ENCODE results near the gene RNF214.
A peak's percentile ranks its signal among the peaks of the same experiment; 100 is the strongest.

Gene RNF214

DNA sequence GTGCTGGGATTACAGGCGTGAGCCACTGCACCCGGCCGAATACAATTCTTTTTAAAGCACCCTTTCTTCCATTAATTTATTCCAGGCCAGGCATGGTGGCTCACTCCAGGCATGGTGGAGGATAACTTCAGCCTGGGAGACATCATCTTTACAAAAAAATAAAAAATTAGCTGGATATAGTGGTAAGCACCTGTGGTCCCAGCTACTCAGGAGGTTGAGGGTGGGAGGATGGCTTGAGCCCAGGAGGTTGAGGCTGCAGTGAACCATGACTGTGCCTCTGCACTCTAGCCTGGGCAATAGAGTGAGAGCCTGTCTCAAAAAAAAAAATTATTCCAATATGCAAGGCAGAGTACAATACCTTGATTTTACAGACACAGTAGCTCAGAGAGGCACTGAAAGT, 21.9 kb upstream of the RNF214 start:
- Mint-ChIP-seq H3K9me3 (no peaks in the 10 kb centered on the region), H3K36me3 (ENCODE audit: insufficient read depth) (peaks cover 52% of the 10 kb centered on the region), H3K27me3 (no peaks in the 10 kb centered on the region), H3K4me1 (peaks cover 15% of the 10 kb centered on the region), H3K4me3 (no peak overlapping the region), H3K27ac (ENCODE audit: low read depth) (no peak overlapping the region)
- no peak for ATAC-seq (replicated peaks; ENCODE audit: extremely low read depth, poor library complexity, severe bottlenecking)
- no peak for DNase-seq (ENCODE audit: low spot score in 2 of 2)

- no peaks in the 10 kb centered on the region for H3K27me3 Mint-ChIP-seq
- no peak for DNase-seq (ENCODE audit: low spot score in 2 of 2)
- no peak overlapping the region for H3K27ac Mint-ChIP-seq (ENCODE audit: low read depth)
- ATAC-seq (replicated peaks; ENCODE audit: extremely low read depth, poor library complexity, severe bottlenecking), result no peak
- H3K4me1 Mint-ChIP-seq, result peaks cover 24% of the 10 kb centered on the region
- no peaks in the 10 kb centered on the region for H3K9me3 Mint-ChIP-seq
- no peak overlapping the region for H3K4me3 Mint-ChIP-seq
- H3K36me3 Mint-ChIP-seq (ENCODE audit: insufficient read depth), result peaks cover 72% of the 10 kb centered on the region
These were observed 19.6 kb upstream of the RNF214 start for GRCh38 chr11:117212697-117213355.

DNA sequence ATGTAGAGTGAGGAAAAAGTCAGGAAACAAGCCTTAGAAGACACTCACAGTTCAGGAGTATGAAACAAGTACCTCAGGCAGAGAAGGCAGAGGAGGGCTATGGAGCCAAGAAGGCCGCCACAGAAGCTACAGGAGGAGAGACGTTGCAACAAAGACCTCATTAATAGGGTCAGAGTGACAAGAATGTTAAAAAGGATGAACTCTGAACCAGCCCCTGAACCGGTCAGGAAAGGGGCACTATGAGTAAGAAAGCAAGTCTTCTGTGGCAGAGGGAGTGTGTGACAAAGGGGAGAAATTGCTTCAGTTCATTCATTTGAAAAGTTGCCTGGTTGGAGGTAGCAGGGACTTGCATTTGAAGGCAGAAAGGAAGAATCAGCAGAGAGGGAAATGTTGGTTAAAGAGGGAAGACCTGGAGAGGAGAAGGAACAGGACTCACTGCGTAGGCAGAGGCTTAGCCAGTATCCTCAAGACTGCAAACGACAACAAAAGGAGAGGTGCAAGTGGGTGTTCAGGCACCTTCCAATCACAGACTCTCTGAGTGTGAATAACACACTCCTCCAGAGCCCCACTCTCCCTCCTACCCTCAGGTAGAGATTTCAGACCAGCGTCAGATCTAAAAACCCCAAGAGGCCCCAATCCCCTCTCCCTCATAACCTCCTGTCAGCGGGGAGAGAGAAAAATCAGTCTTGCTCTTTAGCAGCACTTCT, 17.9 kb upstream of the RNF214 start:
- DNase-seq (ENCODE audit: low spot score in 2 of 2) (no peak), ATAC-seq (replicated peaks; ENCODE audit: extremely low read depth, poor library complexity, severe bottlenecking) (no peak)
- Mint-ChIP-seq H3K9me3 (no peaks in the 10 kb centered on the region), H3K4me3 (no peak overlapping the region), H3K27me3 (no peaks in the 10 kb centered on the region), H3K4me1 (peaks cover 31% of the 10 kb centered on the region), H3K27ac (ENCODE audit: low read depth) (no peak overlapping the region), H3K36me3 (ENCODE audit: insufficient read depth) (peaks cover 82% of the 10 kb centered on the region)

DNA sequence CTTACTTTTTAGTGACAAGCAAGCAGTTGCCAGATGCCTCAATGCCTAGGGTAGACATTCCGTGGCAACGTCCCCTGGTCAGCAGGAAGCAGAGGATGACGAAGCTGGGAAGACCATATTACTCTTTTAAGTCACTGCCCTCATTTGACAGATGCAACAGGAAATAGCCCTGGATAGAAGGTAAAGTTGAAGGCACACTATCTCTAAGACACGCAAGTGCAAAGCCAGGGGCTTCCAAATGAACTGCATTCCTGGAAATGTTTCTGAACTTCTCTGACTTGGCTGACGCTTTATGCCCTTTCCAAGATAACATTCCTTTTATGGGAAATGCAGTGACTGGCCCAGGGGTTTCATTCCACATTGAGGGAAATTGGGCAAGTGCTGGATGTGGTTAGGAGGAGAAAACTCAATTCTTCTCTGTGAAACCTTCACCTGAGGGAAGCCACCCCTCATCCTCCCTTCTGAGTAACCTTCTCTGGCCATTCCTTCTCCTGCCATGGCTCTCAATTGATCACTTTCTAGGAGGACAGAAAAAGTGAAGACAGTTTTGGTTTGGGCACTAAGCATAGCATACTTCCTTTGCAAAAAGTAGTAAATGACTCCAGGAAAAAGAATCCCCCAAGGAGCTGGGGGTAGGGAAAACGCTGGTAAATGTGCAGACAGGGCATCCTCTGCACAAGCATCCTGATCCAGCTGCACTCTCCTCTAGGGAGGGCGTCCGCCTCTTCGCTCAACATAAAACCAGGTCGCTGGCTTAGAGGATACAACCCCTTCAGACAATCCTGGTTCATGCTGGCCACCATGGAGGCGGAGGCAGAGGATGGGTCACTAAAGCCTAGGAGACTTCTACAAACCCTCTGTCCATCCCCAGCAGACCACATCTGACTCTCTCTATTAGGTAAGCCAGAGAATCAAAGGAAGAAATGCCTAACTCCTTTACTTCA, 15.1 kb upstream of the RNF214 start:
- H3K4me1 Mint-ChIP-seq, result peaks cover 36% of the 10 kb centered on the region
- no peaks in the 10 kb centered on the region for H3K9me3 Mint-ChIP-seq
- no peaks in the 10 kb centered on the region for H3K27me3 Mint-ChIP-seq
- no peak overlapping the region for H3K27ac Mint-ChIP-seq (ENCODE audit: low read depth)
- no peak overlapping the region for H3K4me3 Mint-ChIP-seq
- H3K36me3 Mint-ChIP-seq (ENCODE audit: insufficient read depth), result peaks cover 81% of the 10 kb centered on the region
- no peak for ATAC-seq (replicated peaks; ENCODE audit: extremely low read depth, poor library complexity, severe bottlenecking)
- no peak for DNase-seq (ENCODE audit: low spot score in 2 of 2)

DNA sequence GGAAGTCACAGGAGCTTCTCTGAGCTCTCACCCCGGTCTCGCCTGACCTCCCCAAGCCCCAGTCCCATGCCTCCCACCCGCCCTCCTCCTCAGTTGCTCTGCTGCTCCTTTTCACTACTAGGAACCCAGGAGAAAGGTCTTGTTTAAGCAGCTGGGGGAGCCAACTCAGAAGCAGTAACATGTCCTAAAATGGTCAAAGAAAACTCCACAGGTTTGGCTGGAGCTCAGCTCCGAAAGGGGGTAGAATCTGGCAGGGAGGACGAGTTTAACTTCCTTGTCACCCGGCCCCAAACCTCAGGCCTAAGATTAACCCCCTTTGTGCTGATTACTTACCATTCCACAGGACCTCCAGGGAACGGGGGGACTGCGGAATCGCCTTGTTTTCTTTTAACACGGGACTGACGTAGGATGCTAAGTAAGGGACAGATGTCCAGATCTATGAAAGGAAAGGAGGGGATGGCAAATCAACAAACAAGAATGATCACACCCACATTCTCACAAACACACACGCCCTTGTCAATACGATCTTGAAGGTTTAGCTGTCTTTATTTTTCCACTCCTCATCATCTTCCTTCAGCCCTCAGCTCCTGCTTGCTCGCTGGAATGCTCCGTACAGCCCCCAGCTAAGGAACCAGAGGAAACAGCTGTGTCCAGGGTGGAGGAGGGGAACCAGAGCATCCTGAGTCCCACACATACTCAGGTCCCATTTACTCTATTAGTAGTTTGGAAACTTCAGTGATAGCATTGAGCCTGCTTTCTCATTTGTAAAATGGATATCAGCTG, 14.1 kb upstream of the RNF214 start:
- DNase-seq (ENCODE audit: low spot score in 2 of 2) (no peak), ATAC-seq (replicated peaks; ENCODE audit: extremely low read depth, poor library complexity, severe bottlenecking) (no peak)
- H3K36me3 Mint-ChIP-seq (ENCODE audit: insufficient read depth), result peaks cover 78% of the 10 kb centered on the region
- peaks cover 37% of the 10 kb centered on the region for H3K4me1 Mint-ChIP-seq
- H3K9me3 Mint-ChIP-seq, result no peaks in the 10 kb centered on the region
- H3K27me3 Mint-ChIP-seq, result no peaks in the 10 kb centered on the region
- H3K27ac Mint-ChIP-seq (ENCODE audit: low read depth), result peak overlapping the region; percentile 44
- no peak overlapping the region for H3K4me3 Mint-ChIP-seq

- H3K9me3 Mint-ChIP-seq, result no peaks in the 10 kb centered on the region
These were observed 13.5 kb upstream of the RNF214 start for GRCh38 chr11:117219001-117219400.

GRCh38 chr11:117219455-117219854, 13.0 kb upstream of the RNF214 start:
- H3K36me3 Mint-ChIP-seq (ENCODE audit: insufficient read depth), result peaks cover 71% of the 10 kb centered on the region

More at GRCh38 chr11:117219001-117219400, 13.5 kb upstream of the RNF214 start:
- Mint-ChIP-seq H3K27ac (ENCODE audit: low read depth) (peak overlapping the region; percentile 48), H3K4me1 (peaks cover 37% of the 10 kb centered on the region), H3K27me3 (no peaks in the 10 kb centered on the region), H3K36me3 (ENCODE audit: insufficient read depth) (peaks cover 72% of the 10 kb centered on the region), H3K4me3 (no peak overlapping the region)
- ATAC-seq (replicated peaks; ENCODE audit: extremely low read depth, poor library complexity, severe bottlenecking) (no peak), DNase-seq (ENCODE audit: low spot score in 2 of 2) (no peak)

GRCh38 chr11:117219995-117220394, 12.5 kb upstream of the RNF214 start:
- DNase-seq (ENCODE audit: low spot score in 2 of 2) (no peak), ATAC-seq (replicated peaks; ENCODE audit: extremely low read depth, poor library complexity, severe bottlenecking) (no peak)
- Mint-ChIP-seq H3K4me3 (no peak overlapping the region), H3K4me1 (peaks cover 33% of the 10 kb centered on the region), H3K27ac (ENCODE audit: low read depth) (no peak overlapping the region), H3K9me3 (no peaks in the 10 kb centered on the region), H3K27me3 (no peaks in the 10 kb centered on the region), H3K36me3 (ENCODE audit: insufficient read depth) (peaks cover 67% of the 10 kb centered on the region)

More at GRCh38 chr11:117219455-117219854, 13.0 kb upstream of the RNF214 start:
- Mint-ChIP-seq H3K27ac (ENCODE audit: low read depth) (peak overlapping the region; percentile 48), H3K27me3 (no peaks in the 10 kb centered on the region), H3K4me1 (peaks cover 37% of the 10 kb centered on the region), H3K9me3 (no peaks in the 10 kb centered on the region), H3K4me3 (no peak overlapping the region)
- DNase-seq (ENCODE audit: low spot score in 2 of 2) (no peak), ATAC-seq (replicated peaks; ENCODE audit: extremely low read depth, poor library complexity, severe bottlenecking) (no peak)

- no peaks in the 10 kb centered on the region for H3K27me3 Mint-ChIP-seq
- no peak overlapping the region for H3K27ac Mint-ChIP-seq (ENCODE audit: low read depth)
- H3K4me1 Mint-ChIP-seq, result peaks cover 38% of the 10 kb centered on the region
- no peaks in the 10 kb centered on the region for H3K9me3 Mint-ChIP-seq
- no peak for ATAC-seq (replicated peaks; ENCODE audit: extremely low read depth, poor library complexity, severe bottlenecking)
- no peak overlapping the region for H3K4me3 Mint-ChIP-seq
- DNase-seq (ENCODE audit: low spot score in 2 of 2), result no peak
- H3K36me3 Mint-ChIP-seq (ENCODE audit: insufficient read depth), result peaks cover 67% of the 10 kb centered on the region
These were observed 11.9 kb upstream of the RNF214 start for GRCh38 chr11:117220568-117220967.

DNA sequence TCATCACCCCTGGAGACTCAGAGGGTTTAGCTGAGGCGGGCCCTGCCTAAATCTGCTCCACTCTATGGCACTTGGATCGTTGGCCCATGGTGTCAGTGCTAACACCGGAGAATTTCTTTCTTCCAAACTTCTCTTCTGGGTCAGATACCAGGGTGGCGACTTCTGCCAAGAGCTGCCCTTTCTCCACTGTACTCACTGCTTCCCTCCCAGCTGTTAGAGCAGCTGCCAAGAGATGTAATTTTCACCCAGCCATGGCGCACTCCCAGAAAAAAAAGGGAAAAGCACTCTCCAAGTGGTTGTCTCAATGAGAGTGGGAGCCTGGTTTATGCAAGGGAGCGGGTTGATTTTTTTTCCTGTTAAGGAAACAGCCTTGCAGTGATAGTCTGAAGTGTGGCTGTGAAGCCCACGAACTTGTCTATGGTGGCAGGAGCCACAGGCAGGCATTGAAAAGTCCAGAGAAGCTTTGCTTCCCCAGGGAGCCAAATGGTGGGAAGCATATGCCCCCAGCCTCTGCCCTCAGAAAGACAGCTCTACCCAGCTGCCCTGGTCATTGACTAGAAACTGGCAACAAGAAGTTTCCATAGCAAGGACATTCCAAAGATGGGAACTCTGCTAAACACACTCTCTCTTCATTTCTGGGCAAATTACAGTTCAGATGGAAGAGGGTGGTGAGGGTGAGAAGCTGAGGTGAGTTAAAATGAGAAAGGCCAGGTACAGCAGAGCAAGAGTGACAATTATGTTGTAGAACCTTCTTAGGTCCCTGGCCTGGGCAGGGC, 11.3 kb upstream of the RNF214 start:
- H3K27ac Mint-ChIP-seq (ENCODE audit: low read depth), result no peak overlapping the region
- H3K9me3 Mint-ChIP-seq, result no peaks in the 10 kb centered on the region
- H3K36me3 Mint-ChIP-seq (ENCODE audit: insufficient read depth), result peaks cover 64% of the 10 kb centered on the region
- no peak for DNase-seq (ENCODE audit: low spot score in 2 of 2)
- no peaks in the 10 kb centered on the region for H3K27me3 Mint-ChIP-seq
- no peak for ATAC-seq (replicated peaks; ENCODE audit: extremely low read depth, poor library complexity, severe bottlenecking)
- H3K4me3 Mint-ChIP-seq, result no peak overlapping the region
- H3K4me1 Mint-ChIP-seq, result peaks cover 39% of the 10 kb centered on the region

DNA sequence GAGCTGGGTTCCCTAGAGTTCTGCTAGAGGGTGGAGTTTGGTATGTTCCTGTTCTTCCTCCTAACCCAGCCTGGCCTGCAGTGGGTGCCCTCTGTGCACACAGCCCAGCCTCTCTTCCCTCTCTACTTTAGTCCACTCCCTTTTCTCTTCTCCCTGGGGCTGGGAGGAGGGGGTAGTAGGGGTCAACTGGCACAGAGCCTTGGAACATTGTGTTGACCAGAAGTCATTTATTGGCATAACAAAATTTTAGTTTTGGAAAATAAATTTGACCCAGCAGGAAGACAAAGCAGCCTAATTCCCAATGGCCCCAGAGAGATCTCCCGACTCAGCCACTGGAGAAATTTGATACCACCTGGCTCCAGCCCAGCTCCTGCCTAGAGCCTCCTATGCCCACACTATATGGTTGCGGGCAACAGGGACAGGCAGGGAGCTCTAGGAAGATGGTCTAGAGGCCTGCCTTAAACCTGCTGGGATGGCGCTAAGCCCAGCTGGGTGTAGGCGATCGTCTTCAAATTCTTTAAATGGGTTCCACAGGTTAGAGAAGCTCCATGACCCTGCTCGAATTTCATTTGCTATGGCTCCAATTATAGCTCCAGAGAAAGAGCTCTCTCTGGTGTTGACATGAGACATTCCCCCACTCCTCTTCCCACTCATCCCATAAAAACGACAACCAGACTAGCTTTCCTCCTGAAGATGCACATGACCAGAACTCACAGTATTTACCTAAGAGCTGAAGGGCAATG, 10.5 kb upstream of the RNF214 start:
- no peak overlapping the region for H3K4me3 Mint-ChIP-seq
- no peak for DNase-seq (ENCODE audit: low spot score in 2 of 2)
- no peak for ATAC-seq (replicated peaks; ENCODE audit: extremely low read depth, poor library complexity, severe bottlenecking)
- H3K36me3 Mint-ChIP-seq (ENCODE audit: insufficient read depth), result peaks cover 64% of the 10 kb centered on the region
- no peaks in the 10 kb centered on the region for H3K27me3 Mint-ChIP-seq
- no peaks in the 10 kb centered on the region for H3K9me3 Mint-ChIP-seq
- no peak overlapping the region for H3K27ac Mint-ChIP-seq (ENCODE audit: low read depth)
- peaks cover 46% of the 10 kb centered on the region for H3K4me1 Mint-ChIP-seq
